ENCODE measurements around the gene PKNOX2.

DNA sequence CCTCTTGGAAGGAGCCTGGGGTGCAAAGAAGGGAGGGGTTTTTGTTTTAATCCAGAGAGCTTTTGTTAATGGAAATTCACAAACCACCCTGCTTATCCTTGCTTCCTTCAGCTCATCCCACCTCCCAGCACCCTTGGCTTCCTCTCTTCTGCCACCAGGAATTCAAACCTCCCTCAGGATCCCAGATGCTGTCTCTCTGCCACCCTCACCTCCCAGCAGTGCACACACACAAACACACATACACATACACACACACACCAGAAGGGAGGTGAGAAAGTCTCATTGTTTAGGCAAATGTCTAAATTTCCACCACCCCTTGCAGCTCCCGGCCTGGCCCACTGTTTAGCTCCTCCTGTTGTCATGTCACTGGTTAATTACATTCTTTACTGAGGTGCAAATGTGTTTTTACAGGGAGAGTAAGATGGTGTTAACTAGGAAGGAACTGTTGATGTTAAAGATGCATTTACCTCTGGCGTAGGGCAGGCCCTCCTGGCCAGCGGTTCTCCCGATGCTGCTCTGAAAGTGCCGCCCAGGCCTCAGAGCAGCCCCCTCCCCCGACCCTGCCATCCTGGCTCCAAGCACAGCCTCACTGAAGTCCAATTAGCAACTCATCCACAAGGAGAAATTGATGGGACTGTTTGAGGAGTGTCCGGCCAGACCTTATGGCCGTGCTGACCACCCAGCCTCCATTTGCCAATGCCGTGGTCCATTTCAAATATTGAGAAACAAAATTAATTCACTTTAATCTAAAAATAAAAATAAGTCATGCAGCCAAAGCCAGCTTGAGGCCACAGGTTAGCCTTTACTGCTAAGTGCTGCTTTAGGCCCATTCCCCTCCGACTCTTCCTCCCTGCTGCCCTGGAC, 166.1 kb downstream of the PKNOX2 start:
- TF ChIP-seq, protein P1, sequence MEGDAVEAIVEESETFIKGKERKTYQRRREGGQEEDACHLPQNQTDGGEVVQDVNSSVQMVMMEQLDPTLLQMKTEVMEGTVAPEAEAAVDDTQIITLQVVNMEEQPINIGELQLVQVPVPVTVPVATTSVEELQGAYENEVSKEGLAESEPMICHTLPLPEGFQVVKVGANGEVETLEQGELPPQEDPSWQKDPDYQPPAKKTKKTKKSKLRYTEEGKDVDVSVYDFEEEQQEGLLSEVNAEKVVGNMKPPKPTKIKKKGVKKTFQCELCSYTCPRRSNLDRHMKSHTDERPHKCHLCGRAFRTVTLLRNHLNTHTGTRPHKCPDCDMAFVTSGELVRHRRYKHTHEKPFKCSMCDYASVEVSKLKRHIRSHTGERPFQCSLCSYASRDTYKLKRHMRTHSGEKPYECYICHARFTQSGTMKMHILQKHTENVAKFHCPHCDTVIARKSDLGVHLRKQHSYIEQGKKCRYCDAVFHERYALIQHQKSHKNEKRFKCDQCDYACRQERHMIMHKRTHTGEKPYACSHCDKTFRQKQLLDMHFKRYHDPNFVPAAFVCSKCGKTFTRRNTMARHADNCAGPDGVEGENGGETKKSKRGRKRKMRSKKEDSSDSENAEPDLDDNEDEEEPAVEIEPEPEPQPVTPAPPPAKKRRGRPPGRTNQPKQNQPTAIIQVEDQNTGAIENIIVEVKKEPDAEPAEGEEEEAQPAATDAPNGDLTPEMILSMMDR (conservative IDR thresholded peaks at IDR 0.05): no peak
- no peak for TF ChIP-seq ZFX (IDR thresholded peaks at IDR 0.05)

Measured in C4-2B (cell line).